Retinal pigment epithelial cell (primary cell): ENCODE data around the gene SGF29.
"Not testable (repeated sequence)": the region's sequence is repeated elsewhere in the genome, so short reads cannot be mapped to it uniquely, and the experiment has no call there.

Experiments used
- DNase-seq: peaks from one replicate; pipeline ENCODE4 v3.0.0-alpha.2; 2010; ENCODE audit warnings: low read depth
- H3K4me3 ChIP-seq: 2 replicates; pipeline ENCODE4 v1.5.1; 2011; ENCODE audit warnings: mild to moderate bottlenecking, low read length, control low read depth, moderate library complexity
- TF ChIP-seq, protein P1 (sequence below): conservative IDR thresholded peaks from 2 replicates; pipeline ENCODE4 v1.5.1; 2011; ENCODE audit warnings: low read depth, low read length, control low read depth, inconsistent platforms

The SGF29 gene

DNA sequence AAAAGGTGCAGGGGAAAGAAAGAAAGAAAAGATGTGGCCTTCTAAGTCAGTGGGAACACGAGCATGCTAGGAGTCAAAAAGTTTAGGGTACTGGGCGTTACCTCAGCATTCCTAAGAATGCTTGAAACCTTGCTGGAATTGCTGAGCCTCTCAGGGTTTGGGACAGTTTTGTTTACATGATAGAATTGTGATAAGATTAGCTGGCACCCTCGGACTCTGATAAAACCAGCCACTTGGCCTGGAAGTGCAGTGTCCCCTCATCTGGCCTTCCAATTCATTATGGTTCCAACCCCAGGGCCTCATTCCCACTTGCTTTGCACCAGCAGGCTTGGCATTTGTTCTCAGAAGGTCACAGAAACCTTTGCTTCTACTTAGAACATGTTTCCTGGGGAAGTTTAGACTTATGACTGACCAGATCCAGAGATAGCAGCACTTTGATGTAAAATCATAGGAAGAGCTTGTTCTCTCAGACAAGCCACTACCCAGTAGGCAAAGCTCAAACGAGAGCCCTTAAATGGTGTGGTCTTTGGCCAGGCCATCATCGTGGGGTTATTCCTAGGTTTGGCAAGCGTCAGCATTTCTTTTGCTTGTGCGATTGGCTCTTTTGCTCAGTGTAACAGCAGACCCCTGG, 8.0 kb downstream of the SGF29 start:
- no peak overlapping the region for H3K4me3 ChIP-seq
- no peak for DNase-seq
- TF ChIP-seq, protein P1, sequence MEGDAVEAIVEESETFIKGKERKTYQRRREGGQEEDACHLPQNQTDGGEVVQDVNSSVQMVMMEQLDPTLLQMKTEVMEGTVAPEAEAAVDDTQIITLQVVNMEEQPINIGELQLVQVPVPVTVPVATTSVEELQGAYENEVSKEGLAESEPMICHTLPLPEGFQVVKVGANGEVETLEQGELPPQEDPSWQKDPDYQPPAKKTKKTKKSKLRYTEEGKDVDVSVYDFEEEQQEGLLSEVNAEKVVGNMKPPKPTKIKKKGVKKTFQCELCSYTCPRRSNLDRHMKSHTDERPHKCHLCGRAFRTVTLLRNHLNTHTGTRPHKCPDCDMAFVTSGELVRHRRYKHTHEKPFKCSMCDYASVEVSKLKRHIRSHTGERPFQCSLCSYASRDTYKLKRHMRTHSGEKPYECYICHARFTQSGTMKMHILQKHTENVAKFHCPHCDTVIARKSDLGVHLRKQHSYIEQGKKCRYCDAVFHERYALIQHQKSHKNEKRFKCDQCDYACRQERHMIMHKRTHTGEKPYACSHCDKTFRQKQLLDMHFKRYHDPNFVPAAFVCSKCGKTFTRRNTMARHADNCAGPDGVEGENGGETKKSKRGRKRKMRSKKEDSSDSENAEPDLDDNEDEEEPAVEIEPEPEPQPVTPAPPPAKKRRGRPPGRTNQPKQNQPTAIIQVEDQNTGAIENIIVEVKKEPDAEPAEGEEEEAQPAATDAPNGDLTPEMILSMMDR: no peak

DNA sequence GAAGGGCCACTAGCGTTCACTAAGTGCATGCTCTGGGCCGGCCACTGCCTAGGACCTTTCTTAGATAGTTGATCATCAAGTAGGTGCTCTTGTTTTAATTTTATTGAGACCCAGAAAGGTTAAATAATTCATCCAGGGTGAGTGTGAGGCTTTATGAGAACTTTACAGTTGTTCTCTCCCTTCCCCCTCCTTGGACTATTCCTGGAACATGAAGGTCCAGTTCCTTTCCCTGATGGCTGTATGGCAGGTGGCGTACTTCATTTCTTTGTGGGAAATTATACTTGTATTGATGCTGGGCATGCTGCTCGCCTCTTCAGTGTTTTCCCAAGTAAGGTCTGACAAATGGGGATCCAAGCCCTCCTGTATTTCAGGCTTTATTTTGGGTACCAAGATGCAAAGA, 8.5 kb downstream of the SGF29 start:
- TF ChIP-seq, protein P1: no peak
- no peak for DNase-seq
- H3K4me3 ChIP-seq: no peak overlapping the region

DNA sequence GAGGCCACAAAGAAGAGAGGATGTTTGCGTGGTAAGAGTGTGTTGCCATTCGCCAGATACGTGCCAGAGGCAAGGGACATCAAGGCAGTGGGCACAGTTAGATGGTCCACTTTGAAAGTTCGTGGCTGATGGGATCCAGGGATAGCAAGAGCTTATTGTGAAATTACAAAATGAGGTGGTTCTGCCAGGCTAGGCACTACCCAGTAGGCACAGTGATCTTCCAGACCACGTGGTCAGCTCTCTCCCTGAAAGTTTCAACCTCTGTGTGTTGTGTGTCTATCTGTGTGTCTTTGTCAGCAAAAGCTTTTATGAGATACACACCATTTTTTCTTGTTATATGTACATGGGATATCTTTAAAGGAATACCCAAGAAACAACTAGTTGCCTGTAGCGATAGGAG, 9.5 kb downstream of the SGF29 start:
- no peak overlapping the region for H3K4me3 ChIP-seq
- no peak for DNase-seq
- TF ChIP-seq, protein P1: no peak

DNA sequence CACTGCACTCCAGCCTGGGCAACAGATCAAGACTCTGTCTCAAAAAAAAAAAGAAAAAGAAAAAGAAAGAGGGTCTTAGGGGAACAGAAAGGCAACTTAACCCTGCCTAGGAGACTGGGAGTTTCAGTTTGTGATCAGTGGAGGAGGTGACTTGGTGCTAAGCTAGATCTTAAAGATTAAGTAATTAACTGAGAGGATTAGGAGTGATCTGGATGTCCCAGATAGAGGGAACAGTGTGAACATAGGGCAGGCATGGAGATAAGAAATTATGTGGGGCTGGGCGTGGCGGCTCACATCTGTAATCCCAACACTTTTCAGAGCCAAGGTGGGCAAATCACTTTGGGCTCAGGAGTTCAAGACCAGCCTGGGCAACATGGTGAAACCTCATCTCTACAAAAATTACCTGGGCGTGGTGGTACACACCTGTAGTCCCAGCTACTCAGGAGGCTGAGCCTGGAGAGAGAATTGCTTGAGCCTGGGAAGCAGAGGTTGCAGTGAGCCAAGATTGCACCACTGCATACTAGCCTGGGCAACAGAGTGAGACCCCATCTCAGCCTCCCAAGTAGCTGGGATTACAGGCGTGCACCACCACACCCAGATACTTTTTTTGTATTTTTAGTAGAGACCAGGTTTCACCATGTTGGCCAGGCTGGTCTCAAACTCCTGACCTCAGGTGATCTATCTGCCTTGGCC, 12.7 kb downstream of the SGF29 start:
- not testable (repeated sequence) for DNase-seq, H3K4me3 ChIP-seq

DNA sequence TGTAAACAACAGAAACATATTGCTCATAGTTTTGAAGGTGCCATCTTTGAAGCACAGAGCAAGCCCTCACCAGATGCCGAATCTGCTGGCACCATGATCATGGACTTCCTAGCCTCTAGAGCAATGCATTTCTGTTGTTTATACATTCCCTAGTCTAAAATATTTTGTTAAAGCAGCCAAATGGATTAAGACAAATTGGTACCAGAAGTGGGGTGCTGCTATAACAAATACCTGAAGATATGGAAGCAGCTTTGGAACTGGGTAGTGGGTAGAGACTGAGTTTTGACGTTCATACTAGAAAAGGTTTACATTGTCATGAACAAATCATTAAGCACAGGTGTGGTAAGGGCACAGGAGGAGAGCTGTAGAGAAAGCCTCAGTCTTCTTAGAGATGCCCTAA, 13.6 kb downstream of the SGF29 start:
- TF ChIP-seq, protein P1: no peak
- DNase-seq: no peak
- no peak overlapping the region for H3K4me3 ChIP-seq

DNA sequence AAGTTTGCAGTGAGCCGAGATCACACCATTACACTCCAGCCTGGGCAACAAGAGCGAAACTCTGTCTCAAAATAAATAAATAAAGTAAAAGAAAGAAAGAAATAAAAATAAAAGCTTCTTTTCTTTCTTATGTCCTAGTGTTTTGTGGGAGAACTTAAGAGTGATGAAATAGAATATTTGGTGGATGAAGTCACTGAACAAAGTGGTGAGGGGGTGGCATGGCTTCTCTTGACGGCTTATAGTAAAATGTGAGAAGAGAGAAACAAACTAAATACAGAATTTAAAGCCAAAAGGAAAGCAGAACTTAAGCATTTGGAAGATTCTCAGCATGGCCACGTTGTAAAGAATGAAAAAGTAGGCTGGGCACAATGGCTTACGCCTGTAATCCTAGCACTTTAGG, 15.3 kb downstream of the SGF29 start:
- TF ChIP-seq, protein P1: no peak
- no peak overlapping the region for H3K4me3 ChIP-seq
- DNase-seq: no peak

DNA sequence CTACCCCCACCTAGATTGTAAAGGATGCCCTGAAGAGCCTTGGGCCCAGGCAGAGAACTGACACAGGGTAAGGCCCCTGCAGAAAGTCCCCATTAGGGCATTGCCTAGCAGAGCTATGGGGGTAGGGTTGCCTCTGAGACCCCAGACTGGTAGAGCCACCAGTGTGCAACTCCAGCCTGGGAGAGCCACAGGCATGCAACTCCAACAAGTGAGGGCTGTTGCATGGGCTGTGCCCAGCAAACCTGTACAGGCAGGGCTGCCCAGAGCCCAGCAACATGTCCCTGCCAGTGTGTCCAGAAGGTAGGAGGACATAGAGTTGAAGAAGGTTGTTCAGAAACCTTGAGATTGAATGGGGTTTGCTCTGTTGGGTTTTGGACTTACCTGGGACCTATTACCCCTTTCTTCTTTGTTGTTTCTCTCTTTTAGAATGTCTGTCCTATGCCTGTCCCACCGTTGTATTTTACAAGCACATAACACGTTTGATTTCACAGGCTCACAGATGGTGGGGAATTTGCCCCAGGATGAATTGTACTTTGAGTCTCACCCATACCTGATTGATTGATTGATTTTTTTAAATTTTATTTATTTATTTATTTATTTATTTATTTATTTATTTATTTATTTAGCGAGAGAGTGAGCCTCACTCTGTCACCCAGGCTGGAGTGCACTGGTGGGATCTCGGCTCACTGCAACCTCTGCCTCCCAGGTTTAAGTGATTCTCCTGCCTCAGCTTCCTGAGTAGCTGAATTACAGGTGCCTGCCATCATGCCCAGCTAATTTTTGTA, 16.4 kb downstream of the SGF29 start:
- DNase-seq: no peak
- TF ChIP-seq, protein P1: no peak
- no peak overlapping the region for H3K4me3 ChIP-seq
